IMR-90 (cell line): Measurements from ENCODE around the gene LIAS. TPM values are rescaled to one million over a fixed set of nuclear protein-coding genes. Genes with fewer than 3 reads are reported as not detected.

Source experiments
- ATAC-seq: fragments of 200-7000 bp; cut with Tn5 transposase; 2 replicates; pipeline ENCODE4 v1.9.1; 2020; ENCODE audit warnings: low read depth, mild to moderate bottlenecking, moderate library complexity
- BruUV-seq: library from RNA; stranded (reverse); fragments of 400-500 nt; replicated peaks from 2 replicates; lab custom pipeline; 2021; lab: Mats Ljungman, UMichigan
- CTCF ChIA-PET: fragments of 300-600 bp; formaldehyde crosslinking; extraction: SDS; loops from one replicate; lab custom pipeline; 2021; ENCODE audit warnings: antibody characterized with exemption; lab: Yijun Ruan, JAX
- POLR2A ChIA-PET: fragments of 300-600 bp; sonication (Branson Sonifier 250); formaldehyde crosslinking; loops from one replicate; lab custom pipeline; 2022; ENCODE audit warnings: antibody characterized with exemption; ENCODE audit not compliant: unreplicated experiment; lab: Charles Lee
- DNase-seq: peaks from one replicate; pipeline ENCODE4 v3.0.0; 2013
- H2AFZ ChIP-seq: replicated peaks from 2 replicates; pipeline ENCODE3; 2013; ENCODE audit warnings: low read length, mild to moderate bottlenecking; ENCODE audit not compliant: poor library complexity
- H2AK5ac ChIP-seq: 2 replicates; pipeline ENCODE4 v1.6.1; 2013; ENCODE audit warnings: low read depth, low read length, inconsistent platforms
- H2AK9ac ChIP-seq: replicated peaks from 2 replicates; pipeline ENCODE3; 2013; ENCODE audit warnings: mild to moderate bottlenecking, low read depth, low read length, moderate library complexity; ENCODE audit not compliant: poor library complexity
- H2BK120ac ChIP-seq: 2 replicates; pipeline ENCODE4 v1.6.1; 2013; ENCODE audit warnings: low read depth, low read length, inconsistent platforms
- H2BK15ac ChIP-seq: 3 replicates; pipeline ENCODE4 v1.6.1; 2013; ENCODE audit warnings: low read depth, low read length, inconsistent platforms
- H2BK20ac ChIP-seq: 2 replicates; pipeline ENCODE4 v1.6.1; 2013; ENCODE audit warnings: low read depth, mild to moderate bottlenecking, inconsistent platforms, low read length, moderate library complexity
- H2BK5ac ChIP-seq: 2 replicates; pipeline ENCODE4 v1.6.1; 2013; ENCODE audit warnings: mild to moderate bottlenecking, low read depth, low read length, inconsistent platforms; ENCODE audit not compliant: poor library complexity, severe bottlenecking
- H3K14ac ChIP-seq: replicated peaks from 2 replicates; pipeline ENCODE4 v1.6.1; 2013; ENCODE audit warnings: low read depth, low read length, inconsistent platforms
- H3K18ac ChIP-seq: 2 replicates; pipeline ENCODE4 v1.6.1; 2013; ENCODE audit warnings: low read depth, low read length, control low read depth
- H3K23ac ChIP-seq: 2 replicates; pipeline ENCODE4 v1.6.1; 2013; ENCODE audit warnings: low read depth, low read length, inconsistent platforms
- H3K27ac ChIP-seq: 2 replicates; pipeline ENCODE4 v1.5.1; 2013; ENCODE audit warnings: mild to moderate bottlenecking, control low read depth, low read length; ENCODE audit not compliant: insufficient read depth
- H3K27me3 ChIP-seq: 2 replicates; pipeline ENCODE4 v1.6.1; 2013; ENCODE audit warnings: low read length; ENCODE audit not compliant: control insufficient read depth, insufficient read depth
- H3K36me3 ChIP-seq: 2 replicates; pipeline ENCODE4 v1.6.1; 2013; ENCODE audit warnings: low read length, mixed read lengths; ENCODE audit not compliant: control insufficient read depth, insufficient read depth
- H3K4ac ChIP-seq: 2 replicates; pipeline ENCODE4 v1.6.1; 2013; ENCODE audit warnings: low read depth, low read length, inconsistent platforms
- H3K4me1 ChIP-seq: 2 replicates; pipeline ENCODE4 v1.6.1; 2013; ENCODE audit warnings: low read length, mixed read lengths; ENCODE audit not compliant: control insufficient read depth, insufficient read depth
- H3K4me2 ChIP-seq: 2 replicates; pipeline ENCODE4 v1.6.1; 2013; ENCODE audit warnings: low read depth, mild to moderate bottlenecking, control low read depth, low read length, moderate library complexity
- H3K4me3 ChIP-seq: 2 replicates; pipeline ENCODE4 v1.5.1; 2013; ENCODE audit warnings: low read depth, mild to moderate bottlenecking, control low read depth, low read length, moderate library complexity; ENCODE audit not compliant: insufficient read depth
- H3K56ac ChIP-seq: 2 replicates; pipeline ENCODE4 v1.6.1; 2013; ENCODE audit warnings: low read length, inconsistent platforms; ENCODE audit not compliant: insufficient read depth; ENCODE audit errors: extremely low read depth
- H3K79me1 ChIP-seq, 2 experiments: 2 replicates each; pipeline ENCODE4 v1.6.1; 2013; ENCODE audit warnings: low read length in 2 of 2, inconsistent platforms in 1 of 2, low read depth in 1 of 2
- H3K9ac ChIP-seq: 2 replicates; pipeline ENCODE4 v1.6.1; 2013; ENCODE audit warnings: low read depth, low read length, control low read depth
- H3K9me1 ChIP-seq: 2 replicates; pipeline ENCODE4 v1.6.1; 2013; ENCODE audit warnings: low read length, inconsistent platforms; ENCODE audit not compliant: insufficient read depth
- H3K9me3 ChIP-seq: 2 replicates; pipeline ENCODE4 v1.6.1; 2013; ENCODE audit warnings: low read length; ENCODE audit not compliant: control insufficient read depth, insufficient read depth
- H4K20me1 ChIP-seq: 2 replicates; pipeline ENCODE4 v1.6.1; 2013; ENCODE audit warnings: low read length, inconsistent platforms; ENCODE audit not compliant: insufficient read depth
- H4K5ac ChIP-seq: 2 replicates; pipeline ENCODE4 v1.6.1; 2013; ENCODE audit warnings: mild to moderate bottlenecking, low read depth, low read length, control low read depth
- H4K8ac ChIP-seq, 2 experiments: 2 replicates each; pipeline ENCODE4 v1.6.1; 2013; ENCODE audit warnings: low read depth in 2 of 2, low read length in 2 of 2, control low read depth in 1 of 2, inconsistent platforms in 1 of 2
- H4K91ac ChIP-seq: 2 replicates; pipeline ENCODE4 v1.6.1; 2013; ENCODE audit warnings: low read depth, low read length, inconsistent platforms; ENCODE audit not compliant: insufficient read depth
- BHLHE40 ChIP-seq: fragments of 150-350 bp; IDR thresholded peaks from 2 replicates; pipeline ENCODE4 v1.6.1; 2016; ENCODE audit warnings: mild to moderate bottlenecking, low read depth, low read length
- CHD1 ChIP-seq: IDR thresholded peaks from 2 replicates; pipeline ENCODE4 v1.6.1; 2012; ENCODE audit warnings: low read depth, low read length, improper control_type of control experiment
- CTCF ChIP-seq: conservative IDR thresholded peaks from 2 replicates; pipeline ENCODE4 v1.5.1; 2012; ENCODE audit warnings: mild to moderate bottlenecking, low read depth, low read length, improper control_type of control experiment
- ELK1 ChIP-seq: fragments of 150-350 bp; IDR thresholded peaks from 2 replicates; pipeline ENCODE4 v1.6.1; 2016; ENCODE audit warnings: low read depth, mild to moderate bottlenecking, low read length, moderate library complexity, borderline replicate concordance
- FOS ChIP-seq: fragments of 150-350 bp; IDR thresholded peaks from 2 replicates; pipeline ENCODE4 v1.6.1; 2016; ENCODE audit warnings: low read depth, low read length
- MAFK ChIP-seq: IDR thresholded peaks from 2 replicates; pipeline ENCODE4 v1.6.1; 2012; ENCODE audit warnings: low read depth, low read length, improper control_type of control experiment
- MAZ ChIP-seq: IDR thresholded peaks from 2 replicates; pipeline ENCODE4 v1.6.1; 2012; ENCODE audit warnings: low read depth, mild to moderate bottlenecking, low read length, improper control_type of control experiment, moderate library complexity, borderline replicate concordance
- MXI1 ChIP-seq: IDR thresholded peaks from 2 replicates; pipeline ENCODE4 v1.6.1; 2012; ENCODE audit warnings: low read depth, mild to moderate bottlenecking, low read length, moderate library complexity, borderline replicate concordance
- NFE2L2 ChIP-seq: fragments of 150-350 bp; IDR thresholded peaks from 2 replicates; pipeline ENCODE4 v1.6.1; 2016; ENCODE audit warnings: low read depth, mild to moderate bottlenecking, low read length
- RCOR1 ChIP-seq: IDR thresholded peaks from 2 replicates; pipeline ENCODE4 v1.6.1; 2012; ENCODE audit warnings: mild to moderate bottlenecking, low read length, improper control_type of control experiment; ENCODE audit not compliant: insufficient replicate concordance
- RFX5 ChIP-seq: IDR thresholded peaks from 2 replicates; pipeline ENCODE4 v1.8.0; 2012; ENCODE audit warnings: low read depth, mild to moderate bottlenecking, low read length, moderate library complexity
- SMC3 ChIP-seq: fragments of 150-350 bp; IDR thresholded peaks from 2 replicates; pipeline ENCODE4 v1.6.1; 2016; ENCODE audit warnings: low read depth, mild to moderate bottlenecking, antibody characterized with exemption, low read length, moderate library complexity
- WGBS, 2 experiments: methylation state at CpG; one replicate each; pipeline versions ENCODE4 v1.1.5 to v1.1.7; 2013; ENCODE audit warnings: missing lambda C conversion rate in 2 of 2; ENCODE audit not compliant: insufficient read length in 1 of 2; ENCODE audit errors: extremely low coverage in 2 of 2; 5-methylcytosine and 5-hydroxymethylcytosine counted together
- dilution Hi-C: fragments of 300-500 bp; cut with HindIII; formaldehyde crosslinking; loops from one replicate; pipeline ENCODE4 v1.14.3; 2018; ENCODE audit warnings: low sequenced_read_pairs; ENCODE audit not compliant: unreplicated experiment
- in situ Hi-C: fragments of 300-500 bp; cut with MboI; formaldehyde crosslinking; loops from 3 replicates; pipeline ENCODE4 v1.14.3; 2019; ENCODE audit warnings: low sequenced_read_pairs, inconsistent platforms, mixed read lengths
- intact Hi-C: fragments of 100-400 bp; cut with micrococcal nuclease; formaldehyde crosslinking; loops from 2 replicates; pipeline ENCODE4 v1.10.0; 2022
- polyA plus RNA-seq, 3 experiments: library from polyadenylated mRNA; depleted of rRNA; stranded (reverse); fragments of >200 nt; gene quantifications; 2 replicates each; pipeline ENCODE4 v1.2.3, GENCODE V29; 2012; ENCODE audit warnings: low replicate concordance in 1 of 3
- total RNA-seq: library from RNA; depleted of rRNA; stranded (reverse); fragments of >200 nt; gene quantifications from 2 replicates; pipeline ENCODE4 v1.2.3, GENCODE V29; 2012
- TF ChIP-seq, protein P1 (sequence below): fragments of 150-350 bp; IDR thresholded peaks from 2 replicates; pipeline ENCODE4 v1.6.1; 2017; ENCODE audit warnings: mild to moderate bottlenecking, antibody characterized with exemption, low read length, low read depth

LIAS gene
- total and polyA plus RNA-seq, 2 of the 4 experiments (the other 2 are of a cell fraction), result 3.2 to 7.8 TPM

- in situ Hi-C loops, result loop anchor here (10.0 kb wide), 1 partner anchor 507 kb away; the partner anchor contains the start of gene PDS5A
- no peak overlapping the region for H3K9ac ChIP-seq
- no peak overlapping the region for H2BK20ac ChIP-seq
- no peak overlapping the region for H3K27ac ChIP-seq
- no peak overlapping the region for H4K5ac ChIP-seq
- BruUV-seq, result no TSS peak
- no peak overlapping the region for H2BK5ac ChIP-seq
- no peak overlapping the region for H4K91ac ChIP-seq
- CTCF ChIA-PET, result no interaction called here
- no CpG with 5 or more reads among the region's 4 CpGs for WGBS, 2 experiments
- no peak for DNase-seq
- no peak overlapping the region for H3K18ac ChIP-seq
- no peaks in the 10 kb centered on the region for H3K4me1 ChIP-seq
- POLR2A ChIA-PET, result no interaction called here
- no peak overlapping the region for H2AFZ ChIP-seq
- H2AK5ac ChIP-seq, result no peak overlapping the region
- ATAC-seq, result no peak
- intact Hi-C loops, result no loop called here
- no peak overlapping the region for H2BK15ac ChIP-seq
- H3K23ac ChIP-seq, result no peak overlapping the region
- no peak overlapping the region for H3K4me3 ChIP-seq
- no peak overlapping the region for H3K4me2 ChIP-seq
- H3K56ac ChIP-seq, result no peak overlapping the region
- no peak overlapping the region for H2AK9ac ChIP-seq
- peaks cover 4 to 9% of the 10 kb centered on the region in 2 experiments; a peak in 2 of 4 replicates for H3K79me1 ChIP-seq
- no peak overlapping the region for H3K14ac ChIP-seq
- no peaks in the 10 kb centered on the region for H3K9me1 ChIP-seq
- H2BK120ac ChIP-seq, result no peak overlapping the region
- H3K9me3 ChIP-seq, result no peaks in the 10 kb centered on the region
- no peaks in the 10 kb centered on the region for H4K20me1 ChIP-seq
- TF ChIP-seq MAFK (no peak), SMC3 (no peak), CTCF (no peak), FOS (no peak), MAZ (no peak), RFX5 (no peak), BHLHE40 (no peak), MXI1 (no peak), ELK1 (no peak), NFE2L2 (no peak), RCOR1 (no peak), CHD1 (no peak)
- TF ChIP-seq, protein P1, sequence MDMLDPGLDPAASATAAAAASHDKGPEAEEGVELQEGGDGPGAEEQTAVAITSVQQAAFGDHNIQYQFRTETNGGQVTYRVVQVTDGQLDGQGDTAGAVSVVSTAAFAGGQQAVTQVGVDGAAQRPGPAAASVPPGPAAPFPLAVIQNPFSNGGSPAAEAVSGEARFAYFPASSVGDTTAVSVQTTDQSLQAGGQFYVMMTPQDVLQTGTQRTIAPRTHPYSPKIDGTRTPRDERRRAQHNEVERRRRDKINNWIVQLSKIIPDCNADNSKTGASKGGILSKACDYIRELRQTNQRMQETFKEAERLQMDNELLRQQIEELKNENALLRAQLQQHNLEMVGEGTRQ, result no peak
- peaks cover 2% of the 10 kb centered on the region for H3K36me3 ChIP-seq
- no peaks in the 10 kb centered on the region for H3K27me3 ChIP-seq
- dilution Hi-C loops, result no loop called here
- H3K4ac ChIP-seq, result no peak overlapping the region
- no peak overlapping the region for H4K8ac ChIP-seq
These were observed 8.6 kb downstream of the LIAS start for GRCh38 chr4:39467464-39467863.
